Muscle of leg (tissue), 11 donors: ENCODE results near the gene CRABP1. TPM values are rescaled to one million over a fixed set of nuclear protein-coding genes. Genes with fewer than 3 reads are reported as not detected.
A peak's percentile ranks its signal among the peaks of the same experiment; 100 is the strongest.

Experiments
- DNase-seq: peaks from one replicate; pipeline ENCODE4 v3.0.0; 2013
- H3K27ac ChIP-seq: one replicate; pipeline ENCODE4 v1.5.1; 2013; ENCODE audit warnings: mild to moderate bottlenecking, low read length, control low read depth
- H3K27me3 ChIP-seq: one replicate; pipeline ENCODE4 v1.6.1; 2013; ENCODE audit warnings: low read length; ENCODE audit not compliant: control insufficient read depth, insufficient read depth
- H3K36me3 ChIP-seq: one replicate; pipeline ENCODE4 v1.6.1; 2013; ENCODE audit warnings: low read length; ENCODE audit not compliant: control insufficient read depth, insufficient read depth
- H3K4me1 ChIP-seq: one replicate; pipeline ENCODE4 v1.6.1; 2013; ENCODE audit warnings: low read length; ENCODE audit not compliant: control insufficient read depth, insufficient read depth
- H3K4me3 ChIP-seq: one replicate; pipeline ENCODE4 v1.5.1; 2013; ENCODE audit warnings: low read length, control low read depth
- H3K9me3 ChIP-seq: replicated peaks from 2 replicates; pipeline ENCODE4 v1.6.1; 2013; ENCODE audit warnings: low read depth, low read length; ENCODE audit not compliant: control insufficient read depth
- WGBS: methylation state at CpG from one replicate; pipeline ENCODE4 v1.1.5; 2013; ENCODE audit warnings: missing lambda C conversion rate; ENCODE audit not compliant: insufficient coverage; 5-methylcytosine and 5-hydroxymethylcytosine counted together
- polyA plus RNA-seq, 8 donors: library from polyadenylated mRNA; unstranded; fragments of 120-200 nt; gene quantifications; one replicate each; pipeline versions ENCODE4 v1.2.1 to v1.2.3, GENCODE V29; 2013; ENCODE audit warnings: inconsistent platforms in 1 of 8, low replicate concordance in 1 of 8; ENCODE audit not compliant: insufficient read length in 8 of 8, insufficient read depth in 1 of 8
- total RNA-seq: library from RNA; stranded (reverse); fragments of 120-200 nt; gene quantifications from one replicate; pipeline ENCODE4 v1.2.4, GENCODE V29; 2013

The CRABP1 gene
- total and polyA plus RNA-seq, 9 donors: 16.3 to 159 (median 65.2) TPM

GRCh38 chr15:78359041-78359808 lies 19.1 kb downstream of the CRABP1 start:
- H3K4me1 ChIP-seq: peaks cover 32% of the 10 kb centered on the region
- WGBS: no CpG with 5 or more reads among the region's 3 CpGs
- H3K27ac ChIP-seq: peak overlapping the region; percentile 57
- H3K4me3 ChIP-seq: no peak overlapping the region
- peak; percentile 77 for DNase-seq
- no peaks in the 10 kb centered on the region for H3K36me3 ChIP-seq
- H3K27me3 ChIP-seq: no peaks in the 10 kb centered on the region
- no peaks in the 10 kb centered on the region for H3K9me3 ChIP-seq

DNA sequence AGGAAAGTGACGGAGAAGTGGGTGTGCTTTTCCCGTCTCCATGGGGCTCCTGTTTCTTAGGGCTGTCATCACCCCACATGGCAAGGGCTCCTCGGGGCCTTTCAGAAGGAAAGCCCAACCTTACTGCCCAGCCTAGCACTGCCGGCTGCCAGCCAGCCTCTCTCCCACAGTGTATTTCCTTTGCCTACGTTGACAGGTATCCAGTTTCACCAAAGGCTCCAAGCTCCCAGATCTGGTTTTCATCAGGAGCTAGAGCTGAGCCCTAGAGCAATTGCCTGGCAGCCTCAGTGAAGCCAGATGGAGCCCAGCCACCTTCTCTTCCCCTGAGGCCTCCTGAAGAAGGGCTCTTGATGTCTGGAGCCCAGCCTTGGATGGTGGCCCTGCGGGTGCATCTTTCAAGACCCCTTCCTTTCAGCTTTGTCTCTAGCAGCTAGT lies 20.2 kb downstream of the CRABP1 start:
- peaks cover 35% of the 10 kb centered on the region for H3K4me1 ChIP-seq
- no peaks in the 10 kb centered on the region for H3K36me3 ChIP-seq
- H3K27me3 ChIP-seq: no peaks in the 10 kb centered on the region
- peak; percentile 77 for DNase-seq
- no peak overlapping the region for H3K4me3 ChIP-seq
- H3K27ac ChIP-seq: peak overlapping the region; percentile 64
- H3K9me3 ChIP-seq: no peaks in the 10 kb centered on the region
- 33% methylated on average over 5 of the region's 6 CpGs for WGBS

GRCh38 chr15:78360958-78361718 lies 21.0 kb downstream of the CRABP1 start:
- WGBS: 47% methylated on average over 7 of the region's 8 CpGs
- Histone ChIP-seq H3K4me1 (peaks cover 39% of the 10 kb centered on the region), H3K9me3 (no peaks in the 10 kb centered on the region), H3K27me3 (no peaks in the 10 kb centered on the region), H3K36me3 (no peaks in the 10 kb centered on the region), H3K27ac (peak overlapping the region; percentile 76), H3K4me3 (no peak overlapping the region)
- DNase-seq: peak; percentile 45

- no peak overlapping the region for H3K4me3 ChIP-seq
- peak overlapping the region; percentile 76 for H3K27ac ChIP-seq
- no peaks in the 10 kb centered on the region for H3K36me3 ChIP-seq
- H3K27me3 ChIP-seq: no peaks in the 10 kb centered on the region
- DNase-seq: peak; percentile 91
- WGBS: 58% methylated on average over 3 of the region's 6 CpGs
- H3K4me1 ChIP-seq: peaks cover 41% of the 10 kb centered on the region
- no peaks in the 10 kb centered on the region for H3K9me3 ChIP-seq
Measured at GRCh38 chr15:78361771-78362506, 21.8 kb downstream of the CRABP1 start.

- Histone ChIP-seq H3K4me1 (peaks cover 41% of the 10 kb centered on the region), H3K9me3 (no peaks in the 10 kb centered on the region), H3K36me3 (no peaks in the 10 kb centered on the region), H3K27me3 (no peaks in the 10 kb centered on the region), H3K27ac (peak overlapping the region; percentile 53), H3K4me3 (no peak overlapping the region)
- 81% methylated on average over 5 of the region's 8 CpGs for WGBS
- no peak for DNase-seq
Measured at GRCh38 chr15:78362716-78363380, 22.7 kb downstream of the CRABP1 start.

GRCh38 chr15:78363381-78363734 lies 23.2 kb downstream of the CRABP1 start:
- Histone ChIP-seq H3K9me3 (no peaks in the 10 kb centered on the region), H3K36me3 (no peaks in the 10 kb centered on the region), H3K27me3 (no peaks in the 10 kb centered on the region), H3K4me3 (no peak overlapping the region), H3K27ac (peak overlapping the region; percentile 53), H3K4me1 (peaks cover 38% of the 10 kb centered on the region)
- peak; percentile 65 for DNase-seq
- 40% methylated on average over 6 of the region's 6 CpGs for WGBS

DNA sequence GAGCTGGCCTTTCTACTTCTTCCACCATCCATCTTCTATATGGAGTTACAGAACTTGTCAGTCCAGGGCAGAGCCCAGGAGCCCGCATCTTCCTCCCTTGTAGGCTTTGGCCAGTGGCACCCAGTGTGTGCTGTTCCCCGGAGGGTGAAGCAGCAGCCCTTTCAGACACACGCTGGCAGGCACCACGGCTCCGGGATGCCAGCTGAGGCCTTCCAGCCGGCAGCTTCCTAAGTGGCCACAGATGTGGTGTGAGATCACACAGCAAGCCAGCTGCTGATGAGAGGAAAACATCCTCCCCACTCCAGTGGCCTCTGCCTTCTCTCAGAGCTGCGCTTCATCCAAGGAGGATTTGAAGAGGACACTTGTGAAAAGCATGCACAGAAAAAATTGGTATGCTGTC lies 24.1 kb downstream of the CRABP1 start:
- H3K36me3 ChIP-seq: no peaks in the 10 kb centered on the region
- H3K27ac ChIP-seq: peak overlapping the region; percentile 38
- WGBS: 26% methylated on average over 6 of the region's 7 CpGs
- H3K4me1 ChIP-seq: peaks cover 38% of the 10 kb centered on the region
- peak; percentile 82 for DNase-seq
- no peaks in the 10 kb centered on the region for H3K9me3 ChIP-seq
- H3K4me3 ChIP-seq: no peak overlapping the region
- no peaks in the 10 kb centered on the region for H3K27me3 ChIP-seq

DNA sequence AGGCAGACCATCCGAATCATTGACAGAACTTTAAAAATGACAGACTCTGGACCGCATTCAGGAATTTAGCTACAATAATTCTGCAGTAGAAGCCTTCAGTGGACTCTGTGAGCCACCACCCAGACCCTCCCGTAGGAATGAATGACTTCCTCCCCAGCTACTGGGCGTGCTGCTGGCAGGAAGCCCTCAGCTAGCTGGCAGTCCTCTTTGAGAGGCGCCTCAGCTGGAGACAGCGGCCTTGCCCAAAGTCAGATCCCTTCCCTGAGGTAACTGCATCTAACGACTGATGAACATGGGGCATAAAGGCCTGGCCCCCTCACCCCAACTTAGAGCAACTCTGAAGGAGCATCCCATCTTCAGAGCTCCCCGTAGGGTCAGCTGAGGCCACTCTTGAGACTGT lies 25.8 kb downstream of the CRABP1 start:
- 59% methylated on average over 8 of the region's 8 CpGs for WGBS
- no peaks in the 10 kb centered on the region for H3K36me3 ChIP-seq
- peaks cover 30% of the 10 kb centered on the region for H3K4me1 ChIP-seq
- no peak overlapping the region for H3K27ac ChIP-seq
- no peak overlapping the region for H3K4me3 ChIP-seq
- H3K9me3 ChIP-seq: no peaks in the 10 kb centered on the region
- H3K27me3 ChIP-seq: no peaks in the 10 kb centered on the region
- peak; percentile 45 for DNase-seq

GRCh38 chr15:78366342-78366741 lies 26.2 kb downstream of the CRABP1 start:
- Histone ChIP-seq H3K9me3 (no peaks in the 10 kb centered on the region), H3K36me3 (no peaks in the 10 kb centered on the region), H3K27me3 (no peaks in the 10 kb centered on the region), H3K27ac (no peak overlapping the region), H3K4me1 (peaks cover 26% of the 10 kb centered on the region), H3K4me3 (no peak overlapping the region)
- no peak for DNase-seq
- no CpG with 5 or more reads among the region's 5 CpGs for WGBS
